Activated T-helper 17 cell treated with anti-CD3 and anti-CD28 coated beads, Interleukin-2, amount 50 U/mL, for 72 hours (primary cell): Measurements from ENCODE around the gene KLHL36. TPM values are rescaled to one million over a fixed set of nuclear protein-coding genes. Genes with fewer than 3 reads are reported as not detected.

ENCODE experiments used
- ATAC-seq: fragments of 150-1000 bp; cut with Tn5 transposase; replicated peaks from 2 replicates; pipeline ENCODE4 v1.10.0; 2021; ENCODE audit warnings: mild to moderate bottlenecking, moderate library complexity
- H3K27ac Mint-ChIP-seq: one replicate; pipeline ENCODE4 v1.8.0; 2022; ENCODE audit warnings: mixed read lengths
- H3K27me3 Mint-ChIP-seq: one replicate; pipeline ENCODE4 v1.8.0; 2022; ENCODE audit warnings: mixed read lengths
- H3K36me3 Mint-ChIP-seq: one replicate; pipeline ENCODE4 v1.8.0; 2022; ENCODE audit warnings: low read depth, mild to moderate bottlenecking, mixed read lengths
- H3K4me1 Mint-ChIP-seq: one replicate; pipeline ENCODE4 v1.8.0; 2022; ENCODE audit warnings: mixed read lengths
- H3K4me3 Mint-ChIP-seq: one replicate; pipeline ENCODE4 v1.8.0; 2022; ENCODE audit warnings: mild to moderate bottlenecking, mixed read lengths
- H3K9me3 Mint-ChIP-seq: one replicate; pipeline ENCODE4 v1.8.0; 2022; ENCODE audit warnings: mixed read lengths
- total RNA-seq, 2 donors: library from RNA; stranded (reverse); gene quantifications; one replicate each; pipeline ENCODE4 v1.2.3, GENCODE V29; 2022

The KLHL36 gene
- total RNA-seq, 2 donors from 2014 or later, result 52.3 to 65.5 TPM

GRCh38 chr16:84663433-84664101 lies 15.3 kb downstream of the KLHL36 start:
- Mint-ChIP-seq H3K4me3 (no peak overlapping the region), H3K27me3 (no peaks in the 10 kb centered on the region), H3K36me3 (peaks cover 88% of the 10 kb centered on the region), H3K9me3 (no peaks in the 10 kb centered on the region), H3K27ac (no peak overlapping the region), H3K4me1 (peaks cover 6% of the 10 kb centered on the region)
- no peak for ATAC-seq

GRCh38 chr16:84665359-84665758 lies 17.0 kb downstream of the KLHL36 start:
- H3K27me3 Mint-ChIP-seq, result no peaks in the 10 kb centered on the region
- H3K4me1 Mint-ChIP-seq, result peaks cover 6% of the 10 kb centered on the region

GRCh38 chr16:84665843-84666242 lies 17.5 kb downstream of the KLHL36 start:
- Mint-ChIP-seq H3K27ac (no peak overlapping the region), H3K9me3 (no peaks in the 10 kb centered on the region), H3K4me1 (peaks cover 6% of the 10 kb centered on the region), H3K36me3 (peaks cover 68% of the 10 kb centered on the region), H3K27me3 (no peaks in the 10 kb centered on the region), H3K4me3 (no peak overlapping the region)
- no peak for ATAC-seq

More at GRCh38 chr16:84665359-84665758, 17.0 kb downstream of the KLHL36 start:
- no peak for ATAC-seq
- H3K27ac Mint-ChIP-seq, result no peak overlapping the region
- H3K36me3 Mint-ChIP-seq, result peaks cover 73% of the 10 kb centered on the region
- H3K9me3 Mint-ChIP-seq, result no peaks in the 10 kb centered on the region
- H3K4me3 Mint-ChIP-seq, result no peak overlapping the region

- Mint-ChIP-seq H3K27ac (no peak overlapping the region), H3K9me3 (no peaks in the 10 kb centered on the region), H3K27me3 (no peaks in the 10 kb centered on the region), H3K4me1 (peaks cover 11% of the 10 kb centered on the region), H3K4me3 (no peak overlapping the region), H3K36me3 (peaks cover 49% of the 10 kb centered on the region)
- ATAC-seq, result no peak
Measured at GRCh38 chr16:84667600-84668309, 19.4 kb downstream of the KLHL36 start.

- Mint-ChIP-seq H3K9me3 (no peaks in the 10 kb centered on the region), H3K36me3 (peaks cover 26% of the 10 kb centered on the region), H3K27me3 (no peaks in the 10 kb centered on the region), H3K4me3 (no peak overlapping the region), H3K4me1 (peaks cover 5% of the 10 kb centered on the region), H3K27ac (no peak overlapping the region)
- ATAC-seq, result no peak
Measured at GRCh38 chr16:84670063-84670462, 21.8 kb downstream of the KLHL36 start.

GRCh38 chr16:84672276-84673202 lies 24.2 kb downstream of the KLHL36 start:
- Mint-ChIP-seq H3K36me3 (peaks cover 8% of the 10 kb centered on the region), H3K9me3 (no peaks in the 10 kb centered on the region), H3K27ac (no peak overlapping the region), H3K4me3 (no peak overlapping the region), H3K27me3 (no peaks in the 10 kb centered on the region), H3K4me1 (peaks cover 5% of the 10 kb centered on the region)
- ATAC-seq, result peak; percentile 93

GRCh38 chr16:84673203-84673535 lies 24.9 kb downstream of the KLHL36 start:
- no peak for ATAC-seq
- Mint-ChIP-seq H3K27ac (no peak overlapping the region), H3K4me1 (peaks cover 5% of the 10 kb centered on the region), H3K9me3 (no peaks in the 10 kb centered on the region), H3K36me3 (peaks cover 6% of the 10 kb centered on the region), H3K27me3 (no peaks in the 10 kb centered on the region), H3K4me3 (no peak overlapping the region)

GRCh38 chr16:84673561-84673960 lies 25.2 kb downstream of the KLHL36 start:
- no peak overlapping the region for H3K4me3 Mint-ChIP-seq
- H3K9me3 Mint-ChIP-seq, result no peaks in the 10 kb centered on the region
- peaks cover 5% of the 10 kb centered on the region for H3K4me1 Mint-ChIP-seq
- H3K27ac Mint-ChIP-seq, result no peak overlapping the region
- H3K27me3 Mint-ChIP-seq, result no peaks in the 10 kb centered on the region
- no peak for ATAC-seq
- peaks cover 3% of the 10 kb centered on the region for H3K36me3 Mint-ChIP-seq

- H3K4me1 Mint-ChIP-seq, result peaks cover 5% of the 10 kb centered on the region
- H3K4me3 Mint-ChIP-seq, result no peak overlapping the region
- no peaks in the 10 kb centered on the region for H3K9me3 Mint-ChIP-seq
- no peaks in the 10 kb centered on the region for H3K27me3 Mint-ChIP-seq
- no peaks in the 10 kb centered on the region for H3K36me3 Mint-ChIP-seq
- no peak for ATAC-seq
- H3K27ac Mint-ChIP-seq, result no peak overlapping the region
Measured at GRCh38 chr16:84675423-84675822, 27.1 kb downstream of the KLHL36 start.

- Mint-ChIP-seq H3K9me3 (no peaks in the 10 kb centered on the region), H3K27ac (no peak overlapping the region), H3K27me3 (no peaks in the 10 kb centered on the region), H3K36me3 (no peaks in the 10 kb centered on the region), H3K4me1 (peaks cover 5% of the 10 kb centered on the region), H3K4me3 (no peak overlapping the region)
- no peak for ATAC-seq
Measured at GRCh38 chr16:84675884-84676283, 27.6 kb downstream of the KLHL36 start.

- Mint-ChIP-seq H3K27ac (no peak overlapping the region), H3K36me3 (no peaks in the 10 kb centered on the region), H3K9me3 (no peaks in the 10 kb centered on the region), H3K4me1 (peaks cover 2% of the 10 kb centered on the region), H3K27me3 (no peaks in the 10 kb centered on the region), H3K4me3 (no peak overlapping the region)
- ATAC-seq, result no peak
Measured at GRCh38 chr16:84677017-84677803, 28.9 kb downstream of the KLHL36 start.

- no peaks in the 10 kb centered on the region for H3K9me3 Mint-ChIP-seq
- H3K4me3 Mint-ChIP-seq, result no peak overlapping the region
- H3K4me1 Mint-ChIP-seq, result no peaks in the 10 kb centered on the region
- H3K27me3 Mint-ChIP-seq, result no peaks in the 10 kb centered on the region
- no peaks in the 10 kb centered on the region for H3K36me3 Mint-ChIP-seq
- H3K27ac Mint-ChIP-seq, result no peak overlapping the region
- no peak for ATAC-seq
Measured at GRCh38 chr16:84677849-84678248, 29.5 kb downstream of the KLHL36 start.

GRCh38 chr16:84678541-84678940 lies 30.2 kb downstream of the KLHL36 start:
- H3K4me1 Mint-ChIP-seq, result no peaks in the 10 kb centered on the region
- H3K27me3 Mint-ChIP-seq, result no peaks in the 10 kb centered on the region
- H3K27ac Mint-ChIP-seq, result no peak overlapping the region
- ATAC-seq, result no peak
- no peaks in the 10 kb centered on the region for H3K36me3 Mint-ChIP-seq
- no peaks in the 10 kb centered on the region for H3K9me3 Mint-ChIP-seq
- H3K4me3 Mint-ChIP-seq, result no peak overlapping the region
